Endodermal cell (in vitro differentiated cells): Measurements from ENCODE around the gene CHD2. TPM values are rescaled to one million over a fixed set of nuclear protein-coding genes. Genes with fewer than 3 reads are reported as not detected.

ENCODE experiments used
- DNase-seq: peaks from one replicate; pipeline ENCODE4 v3.0.0-alpha.2; 2017
- H3K27ac ChIP-seq: 2 replicates; pipeline ENCODE4 v1.5.1; 2013; ENCODE audit warnings: mild to moderate bottlenecking, low read depth, low read length, moderate library complexity
- H3K27me3 ChIP-seq: 2 replicates; pipeline ENCODE4 v1.6.1; 2013; ENCODE audit warnings: mild to moderate bottlenecking, low read length, moderate library complexity; ENCODE audit not compliant: insufficient read depth, control insufficient read depth, poor library complexity, severe bottlenecking
- H3K36me3 ChIP-seq: 2 replicates; pipeline ENCODE4 v1.7.0; 2013; ENCODE audit warnings: mild to moderate bottlenecking, low read length, moderate library complexity; ENCODE audit not compliant: control insufficient read depth, insufficient read depth
- H3K4me1 ChIP-seq: one replicate; pipeline ENCODE4 v1.7.0; 2013; ENCODE audit warnings: low read length; ENCODE audit not compliant: control insufficient read depth, insufficient read depth
- H3K4me3 ChIP-seq: 2 replicates; pipeline ENCODE4 v1.5.1; 2013; ENCODE audit warnings: mild to moderate bottlenecking, low read length, moderate library complexity
- H3K9ac ChIP-seq: 2 replicates; pipeline ENCODE4 v1.6.1; 2013; ENCODE audit warnings: mild to moderate bottlenecking, low read length, moderate library complexity; ENCODE audit not compliant: poor library complexity, severe bottlenecking; ENCODE audit errors: extremely low read depth
- H3K9me3 ChIP-seq: 2 replicates; pipeline ENCODE4 v1.6.1; 2013; ENCODE audit warnings: mild to moderate bottlenecking, low read length, moderate library complexity; ENCODE audit not compliant: control insufficient read depth
- H3K27ac Mint-ChIP-seq: 2 replicates; pipeline ENCODE4 v1.8.0; 2020; ENCODE audit warnings: mixed read lengths
- H3K27me3 Mint-ChIP-seq: 2 replicates; pipeline ENCODE4 v1.8.0; 2021; ENCODE audit warnings: mild to moderate bottlenecking, mixed read lengths; ENCODE audit not compliant: insufficient read depth
- H3K36me3 Mint-ChIP-seq: 2 replicates; pipeline ENCODE4 v1.8.0; 2020; ENCODE audit warnings: low read depth, mixed read lengths
- H3K4me1 Mint-ChIP-seq: 2 replicates; pipeline ENCODE4 v1.8.0; 2020; ENCODE audit warnings: mixed read lengths
- H3K4me3 Mint-ChIP-seq: 2 replicates; pipeline ENCODE4 v1.8.0; 2020; ENCODE audit warnings: mild to moderate bottlenecking, moderate library complexity, mixed read lengths
- H3K9me3 Mint-ChIP-seq: 2 replicates; pipeline ENCODE4 v1.8.0; 2020; ENCODE audit warnings: mild to moderate bottlenecking, mixed read lengths
- WGBS, 2 experiments: methylation state at CpG; one replicate each; pipeline versions ENCODE4 v1.1.5 to v1.1.7; 2013; ENCODE audit warnings: missing lambda C conversion rate in 2 of 2, mixed read lengths in 1 of 2; ENCODE audit not compliant: insufficient coverage in 1 of 2, insufficient read length in 1 of 2; 5-methylcytosine and 5-hydroxymethylcytosine counted together
- total RNA-seq, 2 donors: library from RNA; stranded (reverse); fragmentation: NEBNext Ultra II Directional in 1 of 2; extraction: Animal tissue kit (Norgen Biotek cat#: 25700) in 1 of 2; gene quantifications; 2 replicates in 1 of 2; 3 replicates in 1 of 2; pipeline ENCODE4 v1.2.1, GENCODE V29; 2021
- TF ChIP-seq, protein P1 (sequence below): fragments of 200-600 bp; sonication (generic); conservative IDR thresholded peaks from 2 replicates; pipeline ENCODE4 v1.5.0; 2021; ENCODE audit warnings: antibody characterized with exemption, mild to moderate bottlenecking

Gene CHD2
- total RNA-seq, 2 donors from 2014 or later, result 116 to 127 TPM

GRCh38 chr15:92960996-92961681 is 61.0 kb downstream of the CHD2 start:
- Mint-ChIP-seq H3K4me3 (no peak overlapping the region), H3K27me3 (no peaks in the 10 kb centered on the region), H3K27ac (no peak overlapping the region), H3K36me3 (peaks cover 84% of the 10 kb centered on the region), H3K4me1 (peaks cover 5% of the 10 kb centered on the region), H3K9me3 (peaks cover 6% of the 10 kb centered on the region)
- WGBS, 2 experiments, result 94 to 98% methylated on average over 8 to 9 of the region's 9 CpGs
- H3K4me1 ChIP-seq, result no peaks in the 10 kb centered on the region
- no peak overlapping the region for H3K27ac ChIP-seq
- no peaks in the 10 kb centered on the region for H3K27me3 ChIP-seq
- H3K36me3 ChIP-seq, result peaks cover 93% of the 10 kb centered on the region
- H3K9ac ChIP-seq, result no peak overlapping the region
- no peak for DNase-seq
- no peak overlapping the region for H3K4me3 ChIP-seq
- H3K9me3 ChIP-seq, result peaks cover 10% of the 10 kb centered on the region
- TF ChIP-seq, protein P1, sequence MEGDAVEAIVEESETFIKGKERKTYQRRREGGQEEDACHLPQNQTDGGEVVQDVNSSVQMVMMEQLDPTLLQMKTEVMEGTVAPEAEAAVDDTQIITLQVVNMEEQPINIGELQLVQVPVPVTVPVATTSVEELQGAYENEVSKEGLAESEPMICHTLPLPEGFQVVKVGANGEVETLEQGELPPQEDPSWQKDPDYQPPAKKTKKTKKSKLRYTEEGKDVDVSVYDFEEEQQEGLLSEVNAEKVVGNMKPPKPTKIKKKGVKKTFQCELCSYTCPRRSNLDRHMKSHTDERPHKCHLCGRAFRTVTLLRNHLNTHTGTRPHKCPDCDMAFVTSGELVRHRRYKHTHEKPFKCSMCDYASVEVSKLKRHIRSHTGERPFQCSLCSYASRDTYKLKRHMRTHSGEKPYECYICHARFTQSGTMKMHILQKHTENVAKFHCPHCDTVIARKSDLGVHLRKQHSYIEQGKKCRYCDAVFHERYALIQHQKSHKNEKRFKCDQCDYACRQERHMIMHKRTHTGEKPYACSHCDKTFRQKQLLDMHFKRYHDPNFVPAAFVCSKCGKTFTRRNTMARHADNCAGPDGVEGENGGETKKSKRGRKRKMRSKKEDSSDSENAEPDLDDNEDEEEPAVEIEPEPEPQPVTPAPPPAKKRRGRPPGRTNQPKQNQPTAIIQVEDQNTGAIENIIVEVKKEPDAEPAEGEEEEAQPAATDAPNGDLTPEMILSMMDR, result no peak

DNA sequence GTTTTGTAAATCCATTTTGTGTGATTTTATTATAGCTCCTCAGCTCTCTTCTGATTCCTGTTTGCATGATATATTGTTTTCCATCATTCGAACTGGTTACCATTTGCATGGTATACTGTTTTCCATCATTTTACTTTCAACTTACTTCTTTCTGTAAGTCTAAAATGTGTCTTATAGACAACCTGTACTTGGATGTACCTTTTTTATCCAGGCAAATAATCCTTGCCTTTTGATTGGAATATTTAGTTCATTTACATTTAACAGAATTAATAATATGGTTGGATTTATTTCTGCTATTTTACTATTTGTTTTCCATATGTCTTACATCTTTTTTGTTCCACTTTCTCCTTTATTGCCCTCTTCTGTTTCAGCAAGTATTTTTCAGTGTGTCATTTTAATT is 62.8 kb downstream of the CHD2 start:
- no peaks in the 10 kb centered on the region for H3K27me3 ChIP-seq
- H3K4me3 ChIP-seq, result no peak overlapping the region
- no peak overlapping the region for H3K9ac ChIP-seq
- WGBS, 2 experiments, result 100% methylated on average over 1 of the region's 1 CpG; no CpG with 5 or more reads in 1 of the 2 experiments
- H3K9me3 Mint-ChIP-seq, result peaks cover 6% of the 10 kb centered on the region
- peaks cover 10% of the 10 kb centered on the region for H3K9me3 ChIP-seq
- H3K27ac ChIP-seq, result no peak overlapping the region
- peaks cover 85% of the 10 kb centered on the region for H3K36me3 Mint-ChIP-seq
- H3K4me1 Mint-ChIP-seq, result peaks cover 5% of the 10 kb centered on the region
- peaks cover 93% of the 10 kb centered on the region for H3K36me3 ChIP-seq
- H3K27ac Mint-ChIP-seq, result no peak overlapping the region
- H3K4me3 Mint-ChIP-seq, result no peak overlapping the region
- no peaks in the 10 kb centered on the region for H3K4me1 ChIP-seq
- no peaks in the 10 kb centered on the region for H3K27me3 Mint-ChIP-seq
- DNase-seq, result no peak
- TF ChIP-seq, protein P1, result no peak

DNA sequence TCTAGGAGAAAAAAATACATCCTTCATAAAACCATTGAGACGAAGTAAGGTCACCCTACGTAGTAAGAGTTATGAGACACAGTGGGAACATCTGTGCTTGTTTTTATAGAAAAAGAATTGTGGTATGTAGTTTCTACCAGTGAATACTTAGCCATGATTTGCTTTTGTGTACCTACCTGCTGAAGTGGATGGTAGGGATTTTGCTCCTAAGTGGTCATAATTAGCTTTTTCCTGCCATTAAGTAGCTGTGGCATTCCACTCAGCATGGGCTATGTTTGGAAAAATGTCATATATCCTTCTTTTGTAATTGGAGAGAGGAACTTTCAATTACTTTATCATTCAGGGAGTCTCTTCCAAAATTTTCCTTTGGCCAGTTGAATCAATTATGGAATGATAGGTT is 63.7 kb downstream of the CHD2 start:
- no peak for DNase-seq
- peaks cover 5% of the 10 kb centered on the region for H3K4me1 Mint-ChIP-seq
- no peak overlapping the region for H3K27ac ChIP-seq
- peaks cover 10% of the 10 kb centered on the region for H3K9me3 ChIP-seq
- WGBS, 2 experiments, result 98 to 100% methylated on average over 2 of the region's 2 CpGs
- H3K9me3 Mint-ChIP-seq, result peaks cover 6% of the 10 kb centered on the region
- peak overlapping the region; percentile 21 for H3K27ac Mint-ChIP-seq
- H3K4me3 ChIP-seq, result no peak overlapping the region
- peaks cover 93% of the 10 kb centered on the region for H3K36me3 ChIP-seq
- no peaks in the 10 kb centered on the region for H3K4me1 ChIP-seq
- no peaks in the 10 kb centered on the region for H3K27me3 ChIP-seq
- no peak overlapping the region for H3K4me3 Mint-ChIP-seq
- H3K9ac ChIP-seq, result no peak overlapping the region
- H3K36me3 Mint-ChIP-seq, result peaks cover 87% of the 10 kb centered on the region
- no peaks in the 10 kb centered on the region for H3K27me3 Mint-ChIP-seq
- TF ChIP-seq, protein P1, result no peak
